NT2/D1 (cell line): ENCODE data around the gene OTUB1.

Experiments
- SUZ12 ChIP-seq: IDR thresholded peaks from 2 replicates; pipeline ENCODE4 v1.6.1; 2011; ENCODE audit not compliant: insufficient read length, insufficient read depth; ENCODE audit errors: extremely low read depth
- YY1 ChIP-seq: IDR thresholded peaks from 2 replicates; pipeline ENCODE4 v1.6.1; 2011; ENCODE audit not compliant: insufficient read length, insufficient read depth
- ZNF274 ChIP-seq: IDR thresholded peaks from 2 replicates; pipeline ENCODE4 v1.6.1; 2011; ENCODE audit warnings: mild to moderate bottlenecking, low read depth, low read length

DNA sequence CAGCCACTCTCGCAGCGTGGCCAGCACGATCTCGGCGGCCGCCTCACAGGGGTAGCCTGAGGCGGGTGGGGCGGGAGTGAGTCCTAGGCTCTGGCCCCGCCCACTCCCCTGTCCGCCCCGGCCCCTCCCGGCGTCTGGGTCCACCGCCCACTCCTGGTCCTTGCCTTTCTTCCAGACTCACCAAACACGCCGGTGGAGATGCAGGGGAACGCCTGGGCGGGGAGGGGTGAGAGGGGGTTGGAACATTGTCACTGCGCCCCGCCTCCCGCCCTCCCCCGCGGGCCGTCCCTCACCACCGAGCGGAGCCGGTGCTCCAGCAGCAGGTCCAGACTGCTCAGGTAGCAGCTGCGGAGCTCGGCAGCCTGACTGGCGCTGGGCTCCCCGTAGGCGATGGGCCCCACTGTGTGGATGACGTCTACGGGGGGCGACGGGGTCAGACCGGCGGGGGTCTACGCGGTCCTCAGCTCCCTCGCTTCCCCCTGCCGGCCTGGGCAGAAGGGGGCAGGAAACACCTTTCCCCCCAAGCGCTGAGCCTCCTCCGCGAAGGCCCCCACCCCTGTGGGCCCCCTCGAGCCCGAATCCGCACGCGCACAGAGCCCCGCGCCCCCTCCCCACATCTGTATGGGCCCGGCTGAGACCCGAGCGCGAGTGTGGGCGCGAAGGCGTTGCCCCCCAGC is 13.2 kb downstream of the OTUB1 start:
- no peak for TF ChIP-seq SUZ12
- TF ChIP-seq YY1: no peak
- TF ChIP-seq ZNF274: no peak
